Transverse colon (tissue), 4 donors: ENCODE results near the gene CDC20. TPM values are rescaled to one million over a fixed set of nuclear protein-coding genes. Genes with fewer than 3 reads are reported as not detected.

Experiments used
- DNase-seq: peaks from one replicate; pipeline ENCODE4 v3.0.0-alpha.2; 2019
- H3K27ac ChIP-seq, 4 donors: fragments of 200-600 bp; sonication (generic); 2 replicates each; pipeline ENCODE4 v1.5.1; 2016 to 2018; ENCODE audit warnings: inconsistent platforms in 4 of 4
- H3K27me3 ChIP-seq: fragments of 200-600 bp; sonication (generic); 2 replicates; pipeline ENCODE4 v1.5.1; 2017; ENCODE audit warnings: inconsistent platforms
- H3K36me3 ChIP-seq, 4 donors: fragments of 200-600 bp; sonication (generic); 2 replicates each; pipeline ENCODE4 v1.5.1; 2017 to 2019; ENCODE audit warnings: inconsistent platforms in 4 of 4
- H3K4me1 ChIP-seq, 4 donors: fragments of 200-600 bp; sonication (generic); 2 replicates each; pipeline ENCODE4 v1.5.1; 2017 to 2020; ENCODE audit warnings: inconsistent platforms in 4 of 4
- H3K4me3 ChIP-seq, 4 donors: fragments of 200-600 bp; sonication (generic); 1 replicate in 1 of 4; 2 replicates in 3 of 4; pipeline versions ENCODE4 v1.5.1 to v1.6.1; 2017 to 2019; ENCODE audit warnings: inconsistent platforms in 4 of 4
- H3K9me3 ChIP-seq, 2 donors: fragments of 200-600 bp; sonication (generic); 2 replicates each; pipeline ENCODE4 v1.5.1; 2017 to 2019; ENCODE audit warnings: inconsistent platforms in 2 of 2
- CTCF ChIP-seq, 5 experiments: fragments of 200-600 bp in 3 of 5; fragments of 450-650 bp in 2 of 5; sonication (generic) in 3 of 5; IDR thresholded peaks; 1 replicate in 2 of 5; 2 replicates in 3 of 5; pipeline ENCODE4 v1.5.1; 2016 to 2017; ENCODE audit warnings: antibody characterized with exemption in 5 of 5, inconsistent platforms in 3 of 5, mild to moderate bottlenecking in 2 of 5, moderate library complexity in 1 of 5
- EP300 ChIP-seq: sonication (generic); formaldehyde crosslinking; IDR thresholded peaks from one replicate; pipeline ENCODE4 v1.6.1; 2017; ENCODE audit warnings: antibody characterized with exemption, low read depth
- POLR2A ChIP-seq: fragments of 450-650 bp; IDR thresholded peaks from one replicate; pipeline ENCODE4 v1.6.1; 2016; ENCODE audit warnings: antibody characterized with exemption, mild to moderate bottlenecking, moderate library complexity
- POLR2AphosphoS5 ChIP-seq, 3 donors: sonication (generic); formaldehyde crosslinking; IDR thresholded peaks; one replicate each; pipeline ENCODE4 v1.6.1; 2016; ENCODE audit warnings: antibody characterized with exemption in 3 of 3
- WGBS, 2 donors: methylation state at CpG; one replicate each; pipeline ENCODE4 v1.1.5; 2018; ENCODE audit warnings: low coverage in 1 of 2; 5-methylcytosine and 5-hydroxymethylcytosine counted together
- in situ Hi-C, 4 donors: fragments of 200-750 bp; cut with MboI; loops; one replicate each; pipeline versions ENCODE4 v1.15.0 to v1.15.1; 2017; ENCODE audit warnings: low sequenced_read_pairs in 3 of 4, low pct_ligation_motif_present in 1 of 4, low pct_unique_long_range_greater_than_20kb in 1 of 4
- intact Hi-C: fragments of 100-400 bp; cut with DNase I; formaldehyde crosslinking; loops from one replicate; pipeline ENCODE4 v1.15.1; 2023; ENCODE audit warnings: low total_unique reads
- total RNA-seq, 4 donors: library from RNA; depleted of rRNA; stranded (reverse); fragments of >200 nt; gene quantifications; one replicate each; pipeline ENCODE4 v1.1.0, GENCODE V29; 2016

CDC20 gene
- total RNA-seq, 4 donors from 2014 or later = 2.9 to 38.4 (median 4.5) TPM; not detected in 1

GRCh38 chr1:43322506-43322905 lies 36.3 kb upstream of the CDC20 start:
- 88% methylated on average over 5 of the region's 5 CpGs; no CpG with 5 or more reads in 1 of the 2 donors for WGBS, 2 donors
- H3K4me1 ChIP-seq = no peaks in the 10 kb centered on the region
- peaks cover 0 to 3% of the 10 kb centered on the region in 2 donors for H3K9me3 ChIP-seq
- H3K4me3 ChIP-seq = no peak overlapping the region
- no peak for DNase-seq
- no peaks in the 10 kb centered on the region for H3K27me3 ChIP-seq
- in situ Hi-C loops (no loop called here), intact Hi-C loops (no loop called here)
- H3K36me3 ChIP-seq = no peaks in the 10 kb centered on the region
- TF ChIP-seq POLR2A = no peak
- no peak overlapping the region for H3K27ac ChIP-seq

DNA sequence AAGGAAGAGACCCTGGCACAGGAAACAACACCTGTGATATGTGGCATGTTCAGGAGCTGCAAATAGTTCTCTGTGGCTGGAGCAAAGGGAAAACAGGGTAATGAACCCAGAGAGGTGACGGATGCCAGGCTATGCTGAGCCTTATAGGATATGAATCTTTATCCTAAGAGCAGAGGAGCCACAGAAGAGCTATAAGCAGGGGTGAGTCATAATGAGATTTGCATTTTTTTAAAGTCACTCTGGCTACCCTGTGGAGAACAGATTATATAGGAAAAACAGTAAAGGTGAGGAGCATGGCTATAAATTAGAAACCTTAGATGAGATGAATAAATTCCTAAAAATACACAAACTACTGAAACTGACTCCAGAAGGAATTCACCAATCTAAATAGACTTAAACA lies 34.0 kb upstream of the CDC20 start:
- in situ Hi-C loops (no loop called here), intact Hi-C loops (no loop called here)

GRCh38 chr1:43325381-43325780 lies 33.4 kb upstream of the CDC20 start:
- Histone ChIP-seq H3K4me1 (peaks cover 0 to 6% (median 2%) of the 10 kb centered on the region in 4 donors), H3K4me3 (no peak overlapping the region), H3K27me3 (no peaks in the 10 kb centered on the region), H3K27ac (no peak overlapping the region), H3K9me3 (peaks cover 0 to 12% of the 10 kb centered on the region in 2 donors), H3K36me3 (no peaks in the 10 kb centered on the region)
- DNase-seq = no peak
- TF ChIP-seq CTCF (IDR thresholded peaks at IDR 0.05) (no peak), POLR2AphosphoS5 (IDR thresholded peaks at IDR 0.05) (no peak), POLR2A (no peak), EP300 (no peak)
- intact Hi-C loops (no loop called here), in situ Hi-C loops (no loop called here)

More for the DNA sequence above, 34.0 kb upstream of the CDC20 start:
- Histone ChIP-seq H3K27me3 (no peaks in the 10 kb centered on the region), H3K27ac (no peak overlapping the region), H3K4me3 (no peak overlapping the region), H3K4me1 (peaks cover 0 to under 1% (median 0%) of the 10 kb centered on the region in 4 donors), H3K9me3 (peaks cover 0 to 12% of the 10 kb centered on the region in 2 donors), H3K36me3 (no peaks in the 10 kb centered on the region)
- TF ChIP-seq POLR2AphosphoS5 (IDR thresholded peaks at IDR 0.05) = no peak
- TF ChIP-seq CTCF (IDR thresholded peaks at IDR 0.05) = no peak
- no peak for TF ChIP-seq POLR2A
- TF ChIP-seq EP300 = no peak
- 84 to 100% methylated on average over 1 of the region's 1 CpG for WGBS, 2 donors
- DNase-seq = no peak

- in situ Hi-C loops (no loop called here), intact Hi-C loops (no loop called here)
- TF ChIP-seq POLR2A (no peak), EP300 (no peak), POLR2AphosphoS5 (IDR thresholded peaks at IDR 0.05) (no peak), CTCF (IDR thresholded peaks at IDR 0.05) (no peak)
- Histone ChIP-seq H3K9me3 (peaks cover 0 to 12% of the 10 kb centered on the region in 2 donors), H3K36me3 (no peaks in the 10 kb centered on the region), H3K27ac (no peak overlapping the region), H3K4me1 (peaks cover 0 to 9% (median 4%) of the 10 kb centered on the region in 4 donors), H3K4me3 (no peak overlapping the region), H3K27me3 (no peaks in the 10 kb centered on the region)
- WGBS, 2 donors = 82 to 100% methylated on average over 1 of the region's 1 CpG
- DNase-seq = no peak
Observed at GRCh38 chr1:43327549-43328292, 31.1 kb upstream of the CDC20 start.
